Keratinocyte (primary cell): ENCODE measurements around the gene ABL1.

Experiments
- EZH2 ChIP-seq: IDR thresholded peaks from one replicate; pipeline ENCODE4 v1.6.1; 2012; ENCODE audit warnings: inconsistent platforms, mild to moderate bottlenecking, low read length, moderate library complexity
- TF ChIP-seq, protein P1 (sequence below), 3 experiments: IDR thresholded peaks in 1 of 3; conservative IDR thresholded peaks in 1 of 3; optimal IDR thresholded peaks in 1 of 3; 2 replicates in 2 of 3; 3 replicates in 1 of 3; pipeline versions ENCODE3 to v1.5.1; 2011; ENCODE audit warnings: low read length in 3 of 3, mild to moderate bottlenecking in 3 of 3, moderate library complexity in 2 of 3, control low read depth in 1 of 3, inconsistent platforms in 1 of 3; ENCODE audit not compliant: insufficient read depth in 2 of 3; ENCODE audit errors: extremely low read depth in 1 of 3

GRCh38 chr9:130854092-130854491 lies 19.0 kb downstream of the ABL1 start:
- TF ChIP-seq, protein P1, sequence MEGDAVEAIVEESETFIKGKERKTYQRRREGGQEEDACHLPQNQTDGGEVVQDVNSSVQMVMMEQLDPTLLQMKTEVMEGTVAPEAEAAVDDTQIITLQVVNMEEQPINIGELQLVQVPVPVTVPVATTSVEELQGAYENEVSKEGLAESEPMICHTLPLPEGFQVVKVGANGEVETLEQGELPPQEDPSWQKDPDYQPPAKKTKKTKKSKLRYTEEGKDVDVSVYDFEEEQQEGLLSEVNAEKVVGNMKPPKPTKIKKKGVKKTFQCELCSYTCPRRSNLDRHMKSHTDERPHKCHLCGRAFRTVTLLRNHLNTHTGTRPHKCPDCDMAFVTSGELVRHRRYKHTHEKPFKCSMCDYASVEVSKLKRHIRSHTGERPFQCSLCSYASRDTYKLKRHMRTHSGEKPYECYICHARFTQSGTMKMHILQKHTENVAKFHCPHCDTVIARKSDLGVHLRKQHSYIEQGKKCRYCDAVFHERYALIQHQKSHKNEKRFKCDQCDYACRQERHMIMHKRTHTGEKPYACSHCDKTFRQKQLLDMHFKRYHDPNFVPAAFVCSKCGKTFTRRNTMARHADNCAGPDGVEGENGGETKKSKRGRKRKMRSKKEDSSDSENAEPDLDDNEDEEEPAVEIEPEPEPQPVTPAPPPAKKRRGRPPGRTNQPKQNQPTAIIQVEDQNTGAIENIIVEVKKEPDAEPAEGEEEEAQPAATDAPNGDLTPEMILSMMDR (optimal IDR thresholded peaks at IDR 0.05 in 1 of 3, IDR thresholded peaks at IDR 0.05 in 1 of 3, conservative IDR thresholded peaks at IDR 0.05 in 1 of 3; ENCODE audit: extremely low read depth in 1 of 3, insufficient read depth in 2 of 3, low read length in 3 of 3) = no peak
- TF ChIP-seq EZH2 = no peak
